Caco-2 (cell line): ENCODE results near the gene ATAD3C. TPM values are rescaled to one million over a fixed set of nuclear protein-coding genes. Genes with fewer than 3 reads are reported as not detected.
"Not testable (repeated sequence)": the region's sequence is repeated elsewhere in the genome, so short reads cannot be mapped to it uniquely, and the experiment has no call there.

ENCODE experiments used
- BruUV-seq: library from RNA; stranded (reverse); fragments of 400-500 nt; replicated peaks from 2 replicates; lab custom pipeline; 2021; lab: Mats Ljungman, UMichigan
- CTCF ChIA-PET: fragments of 300-600 bp; sonication (Branson Sonifier 250); formaldehyde crosslinking; loops from one replicate; lab custom pipeline; 2022; ENCODE audit warnings: antibody characterized with exemption; lab: Charles Lee
- POLR2A ChIA-PET: fragments of 300-600 bp; sonication (Branson Sonifier 250); formaldehyde crosslinking; loops from one replicate; lab custom pipeline; 2022; ENCODE audit warnings: antibody characterized with exemption; lab: Charles Lee
- DNase-seq, 2 experiments: peaks; one replicate each; pipeline versions ENCODE4 v3.0.0 to v3.0.0-alpha.2; 2020 to 2022
- H3K27me3 ChIP-seq: replicated peaks from 2 replicates; pipeline ENCODE4 v1.6.0; 2011; ENCODE audit warnings: low read length; ENCODE audit not compliant: control insufficient read depth, insufficient read depth
- H3K36me3 ChIP-seq: 2 replicates; pipeline ENCODE4 v1.5.1; 2011; ENCODE audit warnings: low read length; ENCODE audit not compliant: control insufficient read depth, insufficient read depth
- H3K4me1 ChIP-seq: fragments of 250-450 bp; sonication (Bioruptor Pico); 2 replicates; pipeline ENCODE4 v1.5.1; 2020; ENCODE audit warnings: mild to moderate bottlenecking
- H3K4me3 ChIP-seq: 2 replicates; pipeline ENCODE4 v1.5.1; 2011; ENCODE audit warnings: low read depth, mild to moderate bottlenecking, control low read depth, low read length
- H3K9me3 ChIP-seq: fragments of 250-450 bp; sonication (Bioruptor Pico); 2 replicates; pipeline ENCODE4 v1.5.1; 2020; ENCODE audit warnings: mild to moderate bottlenecking, moderate library complexity
- H3K27ac Mint-ChIP-seq: one replicate; pipeline ENCODE4 v1.8.0; 2022; ENCODE audit warnings: mixed read lengths; ENCODE audit not compliant: unreplicated experiment
- H3K27me3 Mint-ChIP-seq: one replicate; pipeline ENCODE4 v1.8.0; 2022; ENCODE audit warnings: mixed read lengths; ENCODE audit not compliant: insufficient read depth, unreplicated experiment
- H3K36me3 Mint-ChIP-seq: one replicate; pipeline ENCODE4 v1.8.0; 2022; ENCODE audit warnings: mild to moderate bottlenecking, mixed read lengths; ENCODE audit not compliant: insufficient read depth, unreplicated experiment
- H3K4me1 Mint-ChIP-seq: one replicate; pipeline ENCODE4 v1.8.0; 2022; ENCODE audit warnings: low read depth, mixed read lengths; ENCODE audit not compliant: unreplicated experiment
- H3K4me3 Mint-ChIP-seq: one replicate; pipeline ENCODE4 v1.8.0; 2022; ENCODE audit warnings: mild to moderate bottlenecking, moderate library complexity, mixed read lengths; ENCODE audit not compliant: unreplicated experiment
- H3K9me3 Mint-ChIP-seq: one replicate; pipeline ENCODE4 v1.8.0; 2022; ENCODE audit warnings: mixed read lengths; ENCODE audit not compliant: unreplicated experiment
- CTCF ChIP-seq, 2 experiments: fragments of 200-600 bp in 1 of 2; IDR thresholded peaks; 1 replicate in 1 of 2; 2 replicates in 1 of 2; pipeline versions ENCODE4 v1.5.1 to v1.8.0; 2011 to 2022; ENCODE audit warnings: antibody characterized with exemption in 1 of 2, control low read depth in 1 of 2, inconsistent platforms in 1 of 2, low read depth in 1 of 2, low read length in 1 of 2, mild to moderate bottlenecking in 1 of 2, moderate library complexity in 1 of 2; ENCODE audit not compliant: insufficient read depth in 1 of 2, severe bottlenecking in 1 of 2, unreplicated experiment in 1 of 2
- intact Hi-C: fragments of 100-400 bp; cut with micrococcal nuclease; formaldehyde crosslinking; loops from one replicate; pipeline ENCODE4 v1.10.0; 2022; ENCODE audit not compliant: unreplicated experiment
- total RNA-seq: library from RNA; stranded (reverse); gene quantifications from 2 replicates; pipeline ENCODE4 v1.2.3, GENCODE V29; 2022

Gene ATAD3C
- total RNA-seq, 1 experiment from 2014 or later, result 0.95 TPM

GRCh38 chr1:1510912-1511532, 61.5 kb downstream of the ATAD3C start:
- no peaks in the 10 kb centered on the region for H3K9me3 ChIP-seq
- H3K4me1 ChIP-seq, result no peaks in the 10 kb centered on the region
- H3K4me3 ChIP-seq, result peak overlapping the region; percentile 88
- no peaks in the 10 kb centered on the region for H3K27me3 ChIP-seq
- BruUV-seq, result TSS peak; percentile 92
- Mint-ChIP-seq H3K36me3 (peaks cover 14% of the 10 kb centered on the region), H3K27ac (peak overlapping the region; percentile 99), H3K4me3 (peak overlapping the region; percentile 96), H3K4me1 (no peaks in the 10 kb centered on the region), H3K9me3 (no peaks in the 10 kb centered on the region), H3K27me3 (no peaks in the 10 kb centered on the region)
- no peak for TF ChIP-seq CTCF (IDR thresholded peaks at IDR 0.05; ENCODE audit: insufficient read depth in 1 of 2, low read depth in 1 of 2, low read length in 1 of 2, severe bottlenecking in 1 of 2, unreplicated experiment in 1 of 2)
- peak; percentile 66 to 74 for DNase-seq
- H3K36me3 ChIP-seq, result no peaks in the 10 kb centered on the region
- ChIA-PET POLR2A (no interaction called here), CTCF (interaction anchor here (0.6 kb wide), 1 partner anchor 259 kb away, joined by 3 read pairs; no protein-coding TSS in a partner anchor)
- intact Hi-C loops, result no loop called here

GRCh38 chr1:1511533-1512285, 62.2 kb downstream of the ATAD3C start, which contains the start of gene ATAD3A:
TSS of gene ATAD3A (plus strand) at chr1:1512162. CDS start at chr1:1512269, 107 bp downstream.
- Mint-ChIP-seq H3K9me3 (no peaks in the 10 kb centered on the region), H3K36me3 (peaks cover 14% of the 10 kb centered on the region), H3K27me3 (no peaks in the 10 kb centered on the region), H3K4me3 (peak within 1 kb of the TSS; percentile 96), H3K27ac (peak within 1 kb of the TSS; percentile 99), H3K4me1 (no peaks in the 10 kb centered on the region)
- POLR2A ChIA-PET, result no interaction called here
- no peaks in the 10 kb centered on the region for H3K36me3 ChIP-seq
- H3K4me1 ChIP-seq, result no peaks in the 10 kb centered on the region
- H3K9me3 ChIP-seq, result no peaks in the 10 kb centered on the region
- TF ChIP-seq CTCF (IDR thresholded peaks at IDR 0.05; ENCODE audit: insufficient read depth in 1 of 2, low read depth in 1 of 2, low read length in 1 of 2, severe bottlenecking in 1 of 2, unreplicated experiment in 1 of 2), result no peak
- H3K27me3 ChIP-seq, result no peaks in the 10 kb centered on the region
- H3K4me3 ChIP-seq, result peak within 1 kb of the TSS; percentile 88
- no TSS peak for BruUV-seq
- intact Hi-C loops, result no loop called here
- peak; percentile 95 for DNase-seq
- CTCF ChIA-PET, result interaction anchor here (0.6 kb wide), 1 partner anchor 260 kb away, joined by 3 read pairs; no protein-coding TSS in a partner anchor

GRCh38 chr1:1512425-1512824, 62.9 kb downstream of the ATAD3C start:
- POLR2A ChIA-PET, CTCF ChIA-PET, H3K9me3 Mint-ChIP-seq, BruUV-seq, H3K4me1 ChIP-seq, H3K27me3 ChIP-seq, H3K4me1 Mint-ChIP-seq, intact Hi-C loops, H3K9me3 ChIP-seq, H3K36me3 ChIP-seq, H3K27me3 Mint-ChIP-seq: not testable (repeated sequence)
- peak overlapping the region; percentile 59 for H3K27ac Mint-ChIP-seq
- peak in 1 of 2 experiments; percentile 15 for DNase-seq
- peaks cover 14% of the 10 kb centered on the region for H3K36me3 Mint-ChIP-seq
- H3K4me3 Mint-ChIP-seq, result peak overlapping the region; percentile 96
- peak overlapping the region; percentile 88 for H3K4me3 ChIP-seq

GRCh38 chr1:1513675-1514074, 64.2 kb downstream of the ATAD3C start:
- H3K9me3 ChIP-seq, CTCF ChIA-PET, H3K4me1 Mint-ChIP-seq, H3K27me3 Mint-ChIP-seq, H3K27me3 ChIP-seq, intact Hi-C loops, DNase-seq, H3K36me3 ChIP-seq, H3K9me3 Mint-ChIP-seq, H3K4me3 ChIP-seq, POLR2A ChIA-PET, BruUV-seq, H3K4me1 ChIP-seq: not testable (repeated sequence)
- H3K27ac Mint-ChIP-seq, result peak overlapping the region; percentile 69
- peaks cover 23% of the 10 kb centered on the region for H3K36me3 Mint-ChIP-seq
- H3K4me3 Mint-ChIP-seq, result peak overlapping the region; percentile 69

GRCh38 chr1:1514376-1514775, 64.9 kb downstream of the ATAD3C start:
- H3K4me3 ChIP-seq, H3K36me3 ChIP-seq, H3K27ac Mint-ChIP-seq, DNase-seq, H3K4me1 ChIP-seq, BruUV-seq, H3K27me3 Mint-ChIP-seq, CTCF ChIA-PET, POLR2A ChIA-PET, H3K4me1 Mint-ChIP-seq, H3K27me3 ChIP-seq, H3K4me3 Mint-ChIP-seq, H3K9me3 Mint-ChIP-seq, intact Hi-C loops, H3K9me3 ChIP-seq: not testable (repeated sequence)
- H3K36me3 Mint-ChIP-seq, result peaks cover 26% of the 10 kb centered on the region
